ENCODE data around the gene TMCO4. TPM values are rescaled to one million over a fixed set of nuclear protein-coding genes. Genes with fewer than 3 reads are reported as not detected.

TMCO4 gene
- total RNA-seq, 1 donor from 2014 or later = 5.7 TPM

GRCh38 chr1:19683351-19683750, 116.4 kb downstream of the TMCO4 start:
- TF ChIP-seq CTCF (IDR thresholded peaks at IDR 0.05) = no peak
- intact Hi-C loops (cut with DNase I) = no loop called here
- H3K4me3 ChIP-seq = no peak overlapping the region
- H3K27ac ChIP-seq = no peak overlapping the region
- peaks cover 44 to 50% of the 10 kb centered on the region in 2 donors for H3K36me3 ChIP-seq
- no peaks in the 10 kb centered on the region for H3K9me3 ChIP-seq
- no peaks in the 10 kb centered on the region for H3K4me1 ChIP-seq
- DNase-seq (ENCODE audit: low spot score in 2 of 2) = no peak
- H3K27me3 ChIP-seq = no peaks in the 10 kb centered on the region

GRCh38 chr1:19682901-19683300, 116.8 kb downstream of the TMCO4 start:
- H3K27me3 ChIP-seq = no peaks in the 10 kb centered on the region
- TF ChIP-seq CTCF (IDR thresholded peaks at IDR 0.05) = no peak
- no peaks in the 10 kb centered on the region for H3K4me1 ChIP-seq
- no peak overlapping the region for H3K4me3 ChIP-seq
- peaks cover 44 to 46% of the 10 kb centered on the region in 2 donors for H3K36me3 ChIP-seq
- no peak for DNase-seq (ENCODE audit: low spot score in 2 of 2)
- H3K9me3 ChIP-seq = no peaks in the 10 kb centered on the region
- intact Hi-C loops (cut with DNase I) = no loop called here
- no peak overlapping the region for H3K27ac ChIP-seq

GRCh38 chr1:19682257-19682656, 117.5 kb downstream of the TMCO4 start:
- Histone ChIP-seq H3K4me3 (no peak overlapping the region), H3K36me3 (peaks cover 38 to 39% of the 10 kb centered on the region in 2 donors), H3K27me3 (no peaks in the 10 kb centered on the region), H3K27ac (no peak overlapping the region), H3K9me3 (no peaks in the 10 kb centered on the region), H3K4me1 (no peaks in the 10 kb centered on the region)
- no peak for TF ChIP-seq CTCF (IDR thresholded peaks at IDR 0.05)
- intact Hi-C loops (cut with DNase I) = no loop called here
- no peak for DNase-seq (ENCODE audit: low spot score in 2 of 2)

- H3K36me3 ChIP-seq = peaks cover 26 to 28% of the 10 kb centered on the region in 2 donors
- no peak overlapping the region for H3K27ac ChIP-seq
- no peak for DNase-seq (ENCODE audit: low spot score in 2 of 2)
- no peaks in the 10 kb centered on the region for H3K27me3 ChIP-seq
- H3K4me3 ChIP-seq = no peak overlapping the region
- intact Hi-C loops (cut with DNase I) = no loop called here
- H3K9me3 ChIP-seq = no peaks in the 10 kb centered on the region
- no peaks in the 10 kb centered on the region for H3K4me1 ChIP-seq
- no peak for TF ChIP-seq CTCF (IDR thresholded peaks at IDR 0.05)
Measured at GRCh38 chr1:19680644-19681043, 119.1 kb downstream of the TMCO4 start.

GRCh38 chr1:19679691-19680090, 120.0 kb downstream of the TMCO4 start:
- H3K4me3 ChIP-seq = no peak overlapping the region
- H3K4me1 ChIP-seq = no peaks in the 10 kb centered on the region
- no peak for TF ChIP-seq CTCF (IDR thresholded peaks at IDR 0.05)
- H3K36me3 ChIP-seq = peaks cover 20 to 24% of the 10 kb centered on the region in 2 donors
- intact Hi-C loops (cut with DNase I) = no loop called here
- DNase-seq (ENCODE audit: low spot score in 2 of 2) = no peak
- no peak overlapping the region for H3K27ac ChIP-seq
- no peaks in the 10 kb centered on the region for H3K9me3 ChIP-seq
- no peaks in the 10 kb centered on the region for H3K27me3 ChIP-seq

- no peaks in the 10 kb centered on the region for H3K4me1 ChIP-seq
- DNase-seq (ENCODE audit: low spot score in 2 of 2) = no peak
- H3K36me3 ChIP-seq = peaks cover 18 to 19% of the 10 kb centered on the region in 2 donors
- no peaks in the 10 kb centered on the region for H3K27me3 ChIP-seq
- TF ChIP-seq CTCF (IDR thresholded peaks at IDR 0.05) = no peak
- intact Hi-C loops (cut with DNase I) = no loop called here
- H3K27ac ChIP-seq = no peak overlapping the region
- H3K4me3 ChIP-seq = no peak overlapping the region
- no peaks in the 10 kb centered on the region for H3K9me3 ChIP-seq
Measured at GRCh38 chr1:19678931-19679453, 120.7 kb downstream of the TMCO4 start.

All from ascending aorta (tissue), 2 donors.